Measurements from ENCODE around the gene TUBGCP3. TPM values are rescaled to one million over a fixed set of nuclear protein-coding genes. Genes with fewer than 3 reads are reported as not detected.

TUBGCP3 gene, protein sequence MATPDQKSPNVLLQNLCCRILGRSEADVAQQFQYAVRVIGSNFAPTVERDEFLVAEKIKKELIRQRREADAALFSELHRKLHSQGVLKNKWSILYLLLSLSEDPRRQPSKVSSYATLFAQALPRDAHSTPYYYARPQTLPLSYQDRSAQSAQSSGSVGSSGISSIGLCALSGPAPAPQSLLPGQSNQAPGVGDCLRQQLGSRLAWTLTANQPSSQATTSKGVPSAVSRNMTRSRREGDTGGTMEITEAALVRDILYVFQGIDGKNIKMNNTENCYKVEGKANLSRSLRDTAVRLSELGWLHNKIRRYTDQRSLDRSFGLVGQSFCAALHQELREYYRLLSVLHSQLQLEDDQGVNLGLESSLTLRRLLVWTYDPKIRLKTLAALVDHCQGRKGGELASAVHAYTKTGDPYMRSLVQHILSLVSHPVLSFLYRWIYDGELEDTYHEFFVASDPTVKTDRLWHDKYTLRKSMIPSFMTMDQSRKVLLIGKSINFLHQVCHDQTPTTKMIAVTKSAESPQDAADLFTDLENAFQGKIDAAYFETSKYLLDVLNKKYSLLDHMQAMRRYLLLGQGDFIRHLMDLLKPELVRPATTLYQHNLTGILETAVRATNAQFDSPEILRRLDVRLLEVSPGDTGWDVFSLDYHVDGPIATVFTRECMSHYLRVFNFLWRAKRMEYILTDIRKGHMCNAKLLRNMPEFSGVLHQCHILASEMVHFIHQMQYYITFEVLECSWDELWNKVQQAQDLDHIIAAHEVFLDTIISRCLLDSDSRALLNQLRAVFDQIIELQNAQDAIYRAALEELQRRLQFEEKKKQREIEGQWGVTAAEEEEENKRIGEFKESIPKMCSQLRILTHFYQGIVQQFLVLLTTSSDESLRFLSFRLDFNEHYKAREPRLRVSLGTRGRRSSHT
- 24.2 and 30.3 TPM in 2 replicates for total RNA-seq

DNA sequence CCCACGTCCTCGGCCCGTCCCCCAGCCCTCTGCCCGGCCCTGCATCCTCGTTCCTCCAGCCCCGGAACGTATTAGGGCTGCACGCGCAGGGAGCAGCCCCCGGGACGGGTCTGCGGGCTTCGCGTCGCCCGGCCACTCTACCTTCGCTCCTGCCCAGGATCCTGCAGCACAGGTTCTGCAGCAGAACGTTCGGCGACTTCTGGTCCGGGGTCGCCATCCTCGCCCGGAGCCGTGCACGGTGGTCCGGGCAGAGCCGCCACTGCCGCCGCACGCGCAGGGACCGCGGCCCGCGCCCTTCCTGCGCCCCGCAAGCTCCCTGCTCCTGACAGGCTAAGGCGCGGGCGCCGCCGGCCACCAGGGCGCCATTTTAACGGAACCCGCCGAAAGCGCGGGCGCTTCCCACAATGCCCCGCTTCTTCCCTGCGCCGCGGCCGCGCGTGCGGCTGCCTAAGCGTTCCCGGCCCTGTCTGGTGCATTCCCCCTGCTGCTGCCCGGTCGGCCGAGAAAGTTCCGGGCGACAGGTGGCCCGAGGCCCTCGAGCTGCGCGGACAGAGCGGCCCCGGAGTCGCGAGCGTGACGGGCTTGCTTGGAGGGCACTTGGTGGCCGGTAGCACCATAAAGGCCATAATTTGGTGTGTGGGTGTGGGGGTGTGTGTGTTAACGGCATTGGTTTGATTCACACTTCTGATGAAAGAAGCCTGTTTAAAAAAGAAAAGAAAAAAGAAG is at the start of gene TUBGCP3:
TUBGCP3 (minus strand) TSS at position 390 of the 726 bp plus-strand sequence; CDS start at position 217, 173 bp downstream.

Other genes with a start within 250 kb of the TUBGCP3 start
- gene SPACA7, start 211.8 kb downstream of the TUBGCP3 start, total RNA-seq: not detected in 2 replicates
- gene ATP11A, start 101.9 kb upstream of the TUBGCP3 start, total RNA-seq: 18.9 and 30.0 TPM in 2 replicates